K562 (cell line): ENCODE data around the gene ZC3H7B. TPM values are rescaled to one million over a fixed set of nuclear protein-coding genes. Genes with fewer than 3 reads are reported as not detected.

Source experiments
- ATAC-seq: fragments of 200-7000 bp; cut with Tn5 transposase; 3 replicates; pipeline ENCODE4 v1.9.1; 2020; ENCODE audit warnings: moderate library complexity
- BruUV-seq: library from RNA; stranded (reverse); fragments of 400-500 nt; replicated peaks from 2 replicates; lab custom pipeline; 2021; lab: Mats Ljungman, UMichigan
- CTCF ChIA-PET: fragments of 300-600 bp; formaldehyde crosslinking; extraction: SDS; loops from one replicate; lab custom pipeline; 2021; ENCODE audit warnings: low intra/inter-chr PET ratio; lab: Yijun Ruan, JAX
- POLR2A ChIA-PET: fragments of 300-600, 350-650 bp; sonication (Branson Sonifier 250); formaldehyde crosslinking; extraction: SDS; loops from one replicate; lab custom pipeline; 2021; ENCODE audit warnings: antibody characterized with exemption, inconsistent platforms; lab: Yijun Ruan, JAX
- DNase-seq, 4 experiments: peaks; one replicate each; pipeline versions ENCODE4 v3.0.0 to v3.0.0-alpha.2; 2011 to 2018; ENCODE audit warnings: low spot score in 3 of 4, mixed read lengths in 3 of 4; ENCODE audit errors: extremely low read depth in 1 of 4
- FAIRE-seq: peaks from 2 replicates; lab custom pipeline; 2011; peaks lifted over from hg19 to GRCh38; lab: Jason Lieb, UNC
- H2AFZ ChIP-seq: 2 replicates; pipeline ENCODE4 v1.6.0; 2011; ENCODE audit warnings: low read depth, low read length, control low read depth, inconsistent platforms
- H3K27ac ChIP-seq: fragments of 200-600 bp; 3 replicates; pipeline ENCODE4 v1.8.0; 2011; ENCODE audit warnings: low read depth, mild to moderate bottlenecking, control low read depth, inconsistent platforms, low read length, moderate library complexity, mixed read lengths; ENCODE audit errors: extremely low read depth
- H3K27me3 ChIP-seq, 2 experiments: fragments of 300-600 bp in 1 of 2; 2 replicates in 1 of 2; 3 replicates in 1 of 2; pipeline versions ENCODE4 v1.6.0 to v1.8.0; 2011; ENCODE audit warnings: inconsistent platforms in 2 of 2, low read length in 2 of 2, mild to moderate bottlenecking in 1 of 2, mixed read lengths in 1 of 2, moderate library complexity in 1 of 2; ENCODE audit not compliant: control insufficient read depth in 2 of 2, insufficient read depth in 2 of 2
- H3K36me3 ChIP-seq: fragments of 300-600 bp; 3 replicates; pipeline ENCODE4 v1.8.0; 2011; ENCODE audit warnings: mild to moderate bottlenecking, low read length, inconsistent platforms; ENCODE audit not compliant: control insufficient read depth, insufficient read depth
- H3K4me1 ChIP-seq, 2 experiments: fragments of 200-600 bp in 1 of 2; replicated peaks in 1 of 2; 2 replicates in 1 of 2; 3 replicates in 1 of 2; pipeline versions ENCODE4 v1.5.1 to v1.8.0; 2011; ENCODE audit warnings: inconsistent platforms in 2 of 2, low read length in 2 of 2, mild to moderate bottlenecking in 1 of 2, mixed read lengths in 1 of 2, moderate library complexity in 1 of 2; ENCODE audit not compliant: control insufficient read depth in 2 of 2, insufficient read depth in 2 of 2
- H3K4me2 ChIP-seq: 2 replicates; pipeline ENCODE4 v1.6.1; 2011; ENCODE audit warnings: low read length, control low read depth, inconsistent platforms, mixed read lengths; ENCODE audit not compliant: insufficient read depth
- H3K4me3 ChIP-seq: fragments of 200-600 bp; sonication (generic), shearing (Covaris generic); 2 replicates; pipeline ENCODE4 v1.5.1; 2016; ENCODE audit warnings: control low read depth, inconsistent platforms
- H3K79me2 ChIP-seq: fragments of 200-600 bp; 3 replicates; pipeline ENCODE4 v1.8.0; 2011; ENCODE audit warnings: low read length, inconsistent platforms; ENCODE audit not compliant: control insufficient read depth, insufficient read depth
- H3K9ac ChIP-seq, 2 experiments: 2 replicates each; pipeline versions ENCODE4 v1.6.0 to v1.6.1; 2011; ENCODE audit warnings: low read depth in 2 of 2, low read length in 2 of 2, control low read depth in 1 of 2, inconsistent platforms in 1 of 2, mild to moderate bottlenecking in 1 of 2, mixed read lengths in 1 of 2; ENCODE audit not compliant: insufficient read depth in 1 of 2
- H3K9me1 ChIP-seq: one replicate; pipeline ENCODE4 v1.6.0; 2011; ENCODE audit warnings: inconsistent platforms, mild to moderate bottlenecking, low read length, moderate library complexity; ENCODE audit not compliant: control insufficient read depth, insufficient read depth
- H3K9me3 ChIP-seq: replicated peaks from 2 replicates; pipeline ENCODE4 v1.5.1; 2011; ENCODE audit warnings: low read depth, low read length, inconsistent platforms; ENCODE audit not compliant: control insufficient read depth, insufficient read depth
- H4K20me1 ChIP-seq: replicated peaks from 2 replicates; pipeline ENCODE4 v1.6.1; 2011; ENCODE audit warnings: low read length, inconsistent platforms, mixed read lengths; ENCODE audit not compliant: control insufficient read depth, insufficient read depth
- GATAD2B ChIP-seq: fragments of 450-650 bp; IDR thresholded peaks from 2 replicates; pipeline ENCODE4 v1.6.1; 2017; ENCODE audit warnings: mild to moderate bottlenecking, borderline replicate concordance
- NFE2L1 ChIP-seq: fragments of 450-650 bp; IDR thresholded peaks from 2 replicates; pipeline ENCODE4 v1.6.1; 2016; ENCODE audit warnings: missing genetic modification characterization, low read depth, mild to moderate bottlenecking, missing compliant biosample characterization, moderate library complexity, borderline replicate concordance
- POLR2A ChIP-seq: fragments of 450-650 bp; conservative IDR thresholded peaks from 2 replicates; pipeline ENCODE4 v1.6.1; 2016
- RBM14 ChIP-seq: fragments of 200-400 bp; formaldehyde crosslinking; IDR thresholded peaks from 2 replicates; pipeline ENCODE4 v1.6.1; 2018; ENCODE audit warnings: low read depth, mild to moderate bottlenecking, low read length, moderate library complexity, borderline replicate concordance; ENCODE audit not compliant: insufficient read depth
- RBM34 ChIP-seq: fragments of 200-400 bp; formaldehyde crosslinking; IDR thresholded peaks from 2 replicates; pipeline ENCODE4 v1.6.1; 2018; ENCODE audit warnings: low read length, borderline replicate concordance; ENCODE audit not compliant: insufficient read depth
- SNIP1 ChIP-seq: fragments of 450-650 bp; IDR thresholded peaks from 2 replicates; pipeline ENCODE4 v1.7.1; 2017; ENCODE audit warnings: low read depth, mild to moderate bottlenecking
- WGBS: fragments of 100-300 bp; shearing (Covaris generic); methylation state at CpG from one replicate; pipeline ENCODE4 v1.1.6; 2016; ENCODE audit warnings: low coverage, mixed read lengths; ENCODE audit not compliant: insufficient coverage; ENCODE audit errors: missing lambda C conversion rate; 5-methylcytosine and 5-hydroxymethylcytosine counted together
- in situ Hi-C: fragments of 300-500 bp; cut with MboI; formaldehyde crosslinking; loops from 4 replicates; pipeline ENCODE4 v1.15.0; 2018; ENCODE audit warnings: inconsistent platforms, mixed read lengths
- intact Hi-C: fragments of 100-400 bp; cut with micrococcal nuclease; formaldehyde crosslinking; loops from 2 replicates; pipeline ENCODE4 v1.14.2; 2022
- polyA plus RNA-seq, 8 experiments: library from polyadenylated mRNA; depleted of rRNA in 4 of 8; stranded (reverse) in 5 of 8; unstranded in 3 of 8; fragments of >200 nt; fragmentation: Nextera tagmentation in 2 of 8; fragmentation: Illumina TruSeq in 1 of 8; extraction: Ambion mirVana in 2 of 8; extraction: Trizol in 1 of 8; gene quantifications; 2 replicates each; pipeline versions ENCODE4 v1.2.1 to v1.2.3, GENCODE V29; 2011 to 2014; ENCODE audit warnings: inconsistent platforms in 1 of 8, missing spikeins in 1 of 8
- total RNA-seq, 7 experiments: library from RNA; depleted of rRNA in 6 of 7; stranded (reverse); fragments of >200 nt in 6 of 7; fragmentation: Illumina TruSeq in 2 of 7; extraction: Trizol in 2 of 7; gene quantifications; 2 replicates each; pipeline versions ENCODE4 v1.2.1 to v1.2.3, GENCODE V29; 2011 to 2021; ENCODE audit warnings: low replicate concordance in 1 of 7
- TF ChIP-seq, protein P1 (sequence below), 2 experiments: fragments of 450-650 bp in 1 of 2; sonication (generic) in 1 of 2; formaldehyde crosslinking in 1 of 2; IDR thresholded peaks; 2 replicates each; pipeline versions ENCODE4 v1.7.1 to v1.9.0; 2016 to 2022; ENCODE audit warnings: inconsistent platforms in 1 of 2, mild to moderate bottlenecking in 1 of 2, missing genetic modification reagents in 1 of 2
- TF ChIP-seq, protein P2 (sequence below), 2 experiments: IDR thresholded peaks; 2 replicates each; pipeline ENCODE4 v1.6.1; 2012; ENCODE audit warnings: improper control_type of control experiment in 2 of 2, low read depth in 2 of 2, low read length in 2 of 2, borderline replicate concordance in 1 of 2

ZC3H7B gene
- total and polyA plus RNA-seq, 9 of the 15 experiments (the other 6 are each of a cell fraction or from before 2014, with no cell fraction given), result 0.07 to 49.8 (median 26.8) TPM

DNA sequence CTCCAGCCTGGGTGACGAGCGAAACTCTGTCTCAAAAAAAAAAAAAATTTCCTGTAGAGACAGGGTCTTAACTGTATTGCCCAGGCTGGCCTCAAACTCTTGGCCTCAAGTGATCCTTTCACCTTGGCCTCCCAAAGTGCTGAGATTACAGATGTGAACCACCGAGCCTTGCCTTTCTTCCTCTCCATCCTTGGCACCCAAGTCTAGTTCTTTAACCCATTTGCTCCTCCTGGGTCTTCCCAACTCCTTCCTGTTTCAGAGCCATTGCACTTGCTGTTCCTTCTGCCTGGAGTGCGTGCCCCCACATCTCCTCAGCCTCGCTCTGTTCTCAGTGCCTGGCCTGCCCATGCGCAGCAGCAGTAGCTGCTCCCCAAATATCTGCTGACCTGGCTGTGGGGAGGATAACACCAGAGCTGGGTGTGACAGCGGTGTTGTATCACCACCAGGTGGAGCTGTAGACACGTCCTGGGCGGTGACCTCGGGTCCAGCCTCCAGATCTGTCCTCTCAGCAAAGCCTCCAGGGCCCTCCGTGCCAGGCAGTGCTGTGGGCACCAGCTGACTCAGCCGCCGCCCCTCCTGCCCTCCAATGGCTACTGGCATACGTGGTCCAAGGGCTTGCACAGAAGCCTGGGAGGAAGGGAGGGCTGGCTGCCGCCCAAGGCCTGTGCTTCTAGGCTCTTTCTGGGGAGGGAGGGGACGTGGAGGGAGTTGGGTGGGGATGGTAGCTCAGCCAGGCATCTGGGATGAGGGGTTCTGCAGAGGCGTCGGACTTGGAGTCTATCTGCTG is 102.4 kb downstream of the ZC3H7B start:
- ATAC-seq, result peak; percentile 100
- Histone ChIP-seq H3K36me3 (no peaks in the 10 kb centered on the region), H3K4me1 (peaks cover 0 to 7% of the 10 kb centered on the region in 2 experiments; a peak in 3 of 5 replicates), H4K20me1 (no peaks in the 10 kb centered on the region), H3K4me3 (no peak overlapping the region), H3K9ac (peak overlapping the region in 1 of 2 experiments; percentile 50; a peak in 1 of 4 replicates), H2AFZ (peak overlapping the region; percentile 78), H3K27ac (no peak overlapping the region), H3K79me2 (no peaks in the 10 kb centered on the region), H3K9me3 (no peaks in the 10 kb centered on the region), H3K4me2 (peak overlapping the region; percentile 53), H3K9me1 (no peaks in the 10 kb centered on the region), H3K27me3 (no peaks in the 10 kb centered on the region)
- in situ Hi-C loops (loop anchor here (5.0 kb wide), 1 partner anchor 124 kb away; no protein-coding TSS in a partner anchor), intact Hi-C loops (loop anchor here (2.0 kb wide), 1 partner anchor 123 kb away; no protein-coding TSS in a partner anchor)
- no TSS peak for BruUV-seq
- peak; percentile 93 for FAIRE-seq
- DNase-seq, result peak; percentile 86 to 89 (median 86)
- ChIA-PET CTCF (interaction anchor here (0.8 to 2.0 kb wide), 3 partner anchors 114 to 125 kb away, joined by 3 to 11 read pairs (median 10); no protein-coding TSS in a partner anchor), POLR2A (interaction anchor here (0.9 to 1.3 kb wide), 5 partner anchors 115 to 132 kb away, joined by 3 to 7 read pairs (median 3); no protein-coding TSS in a partner anchor)
- WGBS, result 5% methylated on average over 15 of the region's 18 CpGs
- TF ChIP-seq GATAD2B, result no peak
- no peak for TF ChIP-seq RBM34
- no peak for TF ChIP-seq RBM14
- TF ChIP-seq, protein P1, sequence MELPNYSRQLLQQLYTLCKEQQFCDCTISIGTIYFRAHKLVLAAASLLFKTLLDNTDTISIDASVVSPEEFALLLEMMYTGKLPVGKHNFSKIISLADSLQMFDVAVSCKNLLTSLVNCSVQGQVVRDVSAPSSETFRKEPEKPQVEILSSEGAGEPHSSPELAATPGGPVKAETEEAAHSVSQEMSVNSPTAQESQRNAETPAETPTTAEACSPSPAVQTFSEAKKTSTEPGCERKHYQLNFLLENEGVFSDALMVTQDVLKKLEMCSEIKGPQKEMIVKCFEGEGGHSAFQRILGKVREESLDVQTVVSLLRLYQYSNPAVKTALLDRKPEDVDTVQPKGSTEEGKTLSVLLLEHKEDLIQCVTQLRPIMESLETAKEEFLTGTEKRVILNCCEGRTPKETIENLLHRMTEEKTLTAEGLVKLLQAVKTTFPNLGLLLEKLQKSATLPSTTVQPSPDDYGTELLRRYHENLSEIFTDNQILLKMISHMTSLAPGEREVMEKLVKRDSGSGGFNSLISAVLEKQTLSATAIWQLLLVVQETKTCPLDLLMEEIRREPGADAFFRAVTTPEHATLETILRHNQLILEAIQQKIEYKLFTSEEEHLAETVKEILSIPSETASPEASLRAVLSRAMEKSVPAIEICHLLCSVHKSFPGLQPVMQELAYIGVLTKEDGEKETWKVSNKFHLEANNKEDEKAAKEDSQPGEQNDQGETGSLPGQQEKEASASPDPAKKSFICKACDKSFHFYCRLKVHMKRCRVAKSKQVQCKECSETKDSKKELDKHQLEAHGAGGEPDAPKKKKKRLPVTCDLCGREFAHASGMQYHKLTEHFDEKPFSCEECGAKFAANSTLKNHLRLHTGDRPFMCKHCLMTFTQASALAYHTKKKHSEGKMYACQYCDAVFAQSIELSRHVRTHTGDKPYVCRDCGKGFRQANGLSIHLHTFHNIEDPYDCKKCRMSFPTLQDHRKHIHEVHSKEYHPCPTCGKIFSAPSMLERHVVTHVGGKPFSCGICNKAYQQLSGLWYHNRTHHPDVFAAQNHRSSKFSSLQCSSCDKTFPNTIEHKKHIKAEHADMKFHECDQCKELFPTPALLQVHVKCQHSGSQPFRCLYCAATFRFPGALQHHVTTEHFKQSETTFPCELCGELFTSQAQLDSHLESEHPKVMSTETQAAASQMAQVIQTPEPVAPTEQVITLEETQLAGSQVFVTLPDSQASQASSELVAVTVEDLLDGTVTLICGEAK (IDR thresholded peaks at IDR 0.05), result no peak
- TF ChIP-seq, protein P1 (CRISPR knock-in tag; IDR thresholded peaks at IDR 0.05), result no peak
- TF ChIP-seq, protein P2, sequence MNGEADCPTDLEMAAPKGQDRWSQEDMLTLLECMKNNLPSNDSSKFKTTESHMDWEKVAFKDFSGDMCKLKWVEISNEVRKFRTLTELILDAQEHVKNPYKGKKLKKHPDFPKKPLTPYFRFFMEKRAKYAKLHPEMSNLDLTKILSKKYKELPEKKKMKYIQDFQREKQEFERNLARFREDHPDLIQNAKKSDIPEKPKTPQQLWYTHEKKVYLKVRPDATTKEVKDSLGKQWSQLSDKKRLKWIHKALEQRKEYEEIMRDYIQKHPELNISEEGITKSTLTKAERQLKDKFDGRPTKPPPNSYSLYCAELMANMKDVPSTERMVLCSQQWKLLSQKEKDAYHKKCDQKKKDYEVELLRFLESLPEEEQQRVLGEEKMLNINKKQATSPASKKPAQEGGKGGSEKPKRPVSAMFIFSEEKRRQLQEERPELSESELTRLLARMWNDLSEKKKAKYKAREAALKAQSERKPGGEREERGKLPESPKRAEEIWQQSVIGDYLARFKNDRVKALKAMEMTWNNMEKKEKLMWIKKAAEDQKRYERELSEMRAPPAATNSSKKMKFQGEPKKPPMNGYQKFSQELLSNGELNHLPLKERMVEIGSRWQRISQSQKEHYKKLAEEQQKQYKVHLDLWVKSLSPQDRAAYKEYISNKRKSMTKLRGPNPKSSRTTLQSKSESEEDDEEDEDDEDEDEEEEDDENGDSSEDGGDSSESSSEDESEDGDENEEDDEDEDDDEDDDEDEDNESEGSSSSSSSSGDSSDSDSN (IDR thresholded peaks at IDR 0.05; ENCODE audit: borderline replicate concordance in 1 of 2, low read depth in 2 of 2, low read length in 2 of 2), result no peak
- no peak for TF ChIP-seq NFE2L1 (tag)
- TF ChIP-seq SNIP1, result no peak
- no peak for TF ChIP-seq POLR2A
